ENCODE data around the gene TPGS1.

- no peak for TF ChIP-seq CTCF (IDR thresholded peaks at IDR 0.05; ENCODE audit: low read depth, low read length, poor library complexity, severe bottlenecking)
- no peak for TF ChIP-seq EZH2phosphoT487 (IDR thresholded peaks at IDR 0.05; ENCODE audit: borderline replicate concordance, low read length)
These were observed 41.9 kb downstream of the TPGS1 start for GRCh38 chr19:548886-549830.
